Trophoblast cell (in vitro differentiated cells and primary cell): ENCODE measurements around the gene CYTH3.
"Not testable (repeated sequence)": the region's sequence is repeated elsewhere in the genome, so short reads cannot be mapped to it uniquely, and the experiment has no call there.

ENCODE experiments used
- DNase-seq, 2 donors: peaks; one replicate each; pipeline ENCODE4 v3.0.0-alpha.2; 2016
- H2AFZ ChIP-seq: 2 replicates; pipeline ENCODE4 v1.6.1; 2013; ENCODE audit warnings: low read length, moderate library complexity, mild to moderate bottlenecking; ENCODE audit not compliant: insufficient read depth, poor library complexity
- H2AK5ac ChIP-seq: 2 replicates; pipeline ENCODE4 v1.6.1; 2013; ENCODE audit warnings: mild to moderate bottlenecking, low read length
- H2BK120ac ChIP-seq: 2 replicates; pipeline ENCODE4 v1.6.1; 2013; ENCODE audit warnings: low read length, mild to moderate bottlenecking, moderate library complexity; ENCODE audit not compliant: insufficient read depth, poor library complexity
- H2BK12ac ChIP-seq: 2 replicates; pipeline ENCODE4 v1.6.1; 2013; ENCODE audit warnings: mild to moderate bottlenecking, low read length, moderate library complexity
- H2BK5ac ChIP-seq: 2 replicates; pipeline ENCODE4 v1.6.1; 2013; ENCODE audit warnings: low read length, low read depth, moderate library complexity, mild to moderate bottlenecking; ENCODE audit not compliant: poor library complexity
- H3K14ac ChIP-seq: 2 replicates; pipeline ENCODE4 v1.6.1; 2013; ENCODE audit warnings: mild to moderate bottlenecking, low read length
- H3K18ac ChIP-seq: 2 replicates; pipeline ENCODE4 v1.6.1; 2013; ENCODE audit warnings: mild to moderate bottlenecking, low read length
- H3K23ac ChIP-seq: 2 replicates; pipeline ENCODE4 v1.6.1; 2013; ENCODE audit warnings: low read length
- H3K27ac ChIP-seq: 2 replicates; pipeline ENCODE4 v1.5.1; 2013; ENCODE audit warnings: low read depth, mild to moderate bottlenecking, inconsistent platforms, low read length, moderate library complexity
- H3K27me3 ChIP-seq: 2 replicates; pipeline ENCODE4 v1.6.1; 2013; ENCODE audit warnings: inconsistent platforms, mild to moderate bottlenecking, low read length, moderate library complexity; ENCODE audit not compliant: insufficient read depth
- H3K36me3 ChIP-seq, 2 experiments: 1 replicate in 1 of 2; 2 replicates in 1 of 2; pipeline ENCODE4 v1.6.1; 2013; ENCODE audit warnings: low read length in 2 of 2, mild to moderate bottlenecking in 2 of 2, moderate library complexity in 1 of 2; ENCODE audit not compliant: insufficient read depth in 2 of 2, control insufficient read depth in 1 of 2
- H3K4ac ChIP-seq: 2 replicates; pipeline ENCODE4 v1.6.1; 2013; ENCODE audit warnings: low read depth, mild to moderate bottlenecking, low read length, moderate library complexity
- H3K4me1 ChIP-seq, 2 experiments: 1 replicate in 1 of 2; 2 replicates in 1 of 2; pipeline ENCODE4 v1.6.1; 2013; ENCODE audit warnings: low read length in 2 of 2, mild to moderate bottlenecking in 2 of 2, moderate library complexity in 1 of 2; ENCODE audit not compliant: insufficient read depth in 2 of 2, control insufficient read depth in 1 of 2
- H3K4me2 ChIP-seq: 2 replicates; pipeline ENCODE4 v1.6.1; 2013; ENCODE audit warnings: inconsistent platforms, mild to moderate bottlenecking, low read length, moderate library complexity
- H3K4me3 ChIP-seq: 2 replicates; pipeline ENCODE4 v1.5.1; 2013; ENCODE audit warnings: mild to moderate bottlenecking, low read depth, low read length, inconsistent platforms
- H3K79me1 ChIP-seq: one replicate; pipeline ENCODE4 v1.6.1; 2013; ENCODE audit warnings: low read length
- H3K79me2 ChIP-seq: 2 replicates; pipeline ENCODE4 v1.6.1; 2013; ENCODE audit warnings: low read length, mild to moderate bottlenecking; ENCODE audit not compliant: control insufficient read depth, insufficient read depth, poor library complexity
- H3K9ac ChIP-seq: 2 replicates; pipeline ENCODE4 v1.6.1; 2013; ENCODE audit warnings: mild to moderate bottlenecking, low read length
- H3K9me3 ChIP-seq: 2 replicates; pipeline ENCODE4 v1.6.1; 2013; ENCODE audit warnings: low read depth, mild to moderate bottlenecking, control low read depth, inconsistent platforms, low read length; ENCODE audit not compliant: insufficient read depth
- H4K12ac ChIP-seq: 2 replicates; pipeline ENCODE4 v1.6.1; 2013; ENCODE audit warnings: low read depth, mild to moderate bottlenecking, low read length, moderate library complexity
- H4K8ac ChIP-seq: 2 replicates; pipeline ENCODE4 v1.6.1; 2013; ENCODE audit warnings: low read depth, mild to moderate bottlenecking, low read length, moderate library complexity
- H4K91ac ChIP-seq: one replicate; pipeline ENCODE4 v1.6.1; 2013; ENCODE audit warnings: low read depth, mild to moderate bottlenecking, low read length, moderate library complexity
- WGBS: extraction: QIAGEN DNeasy Blood & Tissue Kit; methylation state at CpG from one replicate; pipeline ENCODE4 v1.1.7; 2013; ENCODE audit warnings: missing lambda C conversion rate; ENCODE audit not compliant: insufficient read length, insufficient coverage; ENCODE audit errors: extremely low coverage; 5-methylcytosine and 5-hydroxymethylcytosine counted together

CYTH3 gene

DNA sequence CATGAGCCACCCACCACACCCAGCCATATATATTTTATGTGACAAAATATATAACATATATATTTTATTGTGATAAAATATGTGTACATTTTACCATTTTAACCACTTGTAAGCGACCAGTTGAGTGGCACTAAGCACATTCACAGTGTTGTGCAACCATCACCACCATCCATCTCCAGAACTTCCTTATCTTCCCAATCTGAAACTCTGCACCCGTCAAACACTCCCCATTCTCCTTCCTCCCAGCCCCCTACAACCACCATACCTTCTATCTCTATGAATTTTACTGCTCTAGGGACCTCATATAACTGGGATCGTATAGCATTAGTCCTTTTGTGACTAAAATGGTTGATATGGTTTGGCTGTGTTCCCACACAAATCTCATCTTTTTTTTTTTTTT, 20.8 kb upstream of the CYTH3 start:
- H2BK5ac ChIP-seq = no peak overlapping the region
- no peak overlapping the region for H3K23ac ChIP-seq
- no peak overlapping the region for H2AFZ ChIP-seq
- DNase-seq = no peak
- H3K4me3 ChIP-seq = no peak overlapping the region
- H2BK12ac ChIP-seq = no peak overlapping the region
- no peak overlapping the region for H3K14ac ChIP-seq
- H3K9ac ChIP-seq = no peak overlapping the region
- H3K36me3 ChIP-seq = no peaks in the 10 kb centered on the region
- WGBS = no CpG with 5 or more reads among the region's 3 CpGs
- H3K4me2 ChIP-seq = no peak overlapping the region
- H2AK5ac ChIP-seq = no peak overlapping the region
- no peak overlapping the region for H3K27ac ChIP-seq
- no peaks in the 10 kb centered on the region for H3K79me2 ChIP-seq
- peaks cover 7% of the 10 kb centered on the region for H3K79me1 ChIP-seq
- H2BK120ac ChIP-seq = no peak overlapping the region
- H4K91ac ChIP-seq = no peak overlapping the region
- no peaks in the 10 kb centered on the region for H3K9me3 ChIP-seq
- peaks cover 2 to 6% of the 10 kb centered on the region in 2 experiments for H3K4me1 ChIP-seq
- H4K8ac ChIP-seq = no peak overlapping the region
- no peak overlapping the region for H3K4ac ChIP-seq
- no peak overlapping the region for H3K18ac ChIP-seq
- no peak overlapping the region for H4K12ac ChIP-seq
- no peaks in the 10 kb centered on the region for H3K27me3 ChIP-seq

- H3K14ac ChIP-seq, H3K18ac ChIP-seq, H2BK5ac ChIP-seq, H4K8ac ChIP-seq, H3K27ac ChIP-seq, H3K23ac ChIP-seq, H3K4me3 ChIP-seq, H2BK12ac ChIP-seq, H3K79me1 ChIP-seq, H2BK120ac ChIP-seq, H3K79me2 ChIP-seq, H2AK5ac ChIP-seq, H3K4me2 ChIP-seq, H4K91ac ChIP-seq, DNase-seq, H4K12ac ChIP-seq, H2AFZ ChIP-seq, H3K4ac ChIP-seq, H3K9me3 ChIP-seq, H3K36me3 ChIP-seq, H3K9ac ChIP-seq, H3K4me1 ChIP-seq, H3K27me3 ChIP-seq: not testable (repeated sequence)
- WGBS = no CpG with 5 or more reads among the region's 12 CpGs
These were observed 19.5 kb upstream of the CYTH3 start for GRCh38 chr7:6291941-6292340.

- H3K4me3 ChIP-seq = no peak overlapping the region
- peaks cover 8% of the 10 kb centered on the region for H3K79me1 ChIP-seq
- H3K23ac ChIP-seq = no peak overlapping the region
- no peak overlapping the region for H2AK5ac ChIP-seq
- no peak overlapping the region for H2BK5ac ChIP-seq
- H3K27me3 ChIP-seq = no peaks in the 10 kb centered on the region
- H3K9me3 ChIP-seq = no peaks in the 10 kb centered on the region
- H3K27ac ChIP-seq = no peak overlapping the region
- no peak overlapping the region for H4K8ac ChIP-seq
- no peaks in the 10 kb centered on the region for H3K79me2 ChIP-seq
- no peak overlapping the region for H2AFZ ChIP-seq
- H4K12ac ChIP-seq = no peak overlapping the region
- H3K4me1 ChIP-seq = peaks cover 2 to 6% of the 10 kb centered on the region in 2 experiments
- H3K4ac ChIP-seq = no peak overlapping the region
- WGBS = no CpG with 5 or more reads among the region's 5 CpGs
- no peak overlapping the region for H3K4me2 ChIP-seq
- no peak overlapping the region for H3K14ac ChIP-seq
- no peak overlapping the region for H4K91ac ChIP-seq
- H3K36me3 ChIP-seq = no peaks in the 10 kb centered on the region
- H3K18ac ChIP-seq = no peak overlapping the region
- H2BK12ac ChIP-seq = no peak overlapping the region
- no peak for DNase-seq
- H3K9ac ChIP-seq = no peak overlapping the region
- no peak overlapping the region for H2BK120ac ChIP-seq
These were observed 19.1 kb upstream of the CYTH3 start for GRCh38 chr7:6291531-6291930.

DNA sequence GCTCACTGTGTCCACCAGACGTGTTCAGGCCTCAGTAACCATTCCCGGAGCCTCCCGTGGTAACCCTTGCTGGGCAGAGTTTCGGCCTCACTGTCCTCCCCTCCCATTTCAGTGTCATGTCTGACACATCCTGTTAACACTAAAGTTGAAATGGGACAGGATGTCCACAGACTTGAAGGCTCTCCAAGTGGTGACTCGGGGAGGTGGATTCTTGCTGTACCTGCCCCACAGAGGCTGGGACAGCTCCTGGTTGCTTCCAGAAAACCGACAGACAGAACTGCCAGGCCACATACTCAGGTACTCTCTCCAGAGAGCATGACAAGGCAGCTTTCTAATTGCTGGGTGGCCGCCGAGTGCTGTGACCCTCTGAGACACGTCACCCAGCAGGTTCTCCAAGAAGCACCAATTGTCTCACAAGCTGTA, 17.9 kb upstream of the CYTH3 start:
- no peak overlapping the region for H3K18ac ChIP-seq
- H4K91ac ChIP-seq = peak overlapping the region; percentile 36
- no peak overlapping the region for H4K12ac ChIP-seq
- H2BK5ac ChIP-seq = peak overlapping the region; percentile 57
- no peak overlapping the region for H3K4ac ChIP-seq
- no CpG with 5 or more reads among the region's 9 CpGs for WGBS
- no peak overlapping the region for H3K4me3 ChIP-seq
- no peak overlapping the region for H3K14ac ChIP-seq
- peak overlapping the region; percentile 17 for H4K8ac ChIP-seq
- no peak overlapping the region for H3K4me2 ChIP-seq
- peaks cover 2 to 6% of the 10 kb centered on the region in 2 experiments for H3K4me1 ChIP-seq
- H3K79me1 ChIP-seq = peaks cover 8% of the 10 kb centered on the region
- no peaks in the 10 kb centered on the region for H3K27me3 ChIP-seq
- no peak overlapping the region for H2AFZ ChIP-seq
- peak overlapping the region; percentile 88 for H2BK12ac ChIP-seq
- H3K9me3 ChIP-seq = no peaks in the 10 kb centered on the region
- no peak overlapping the region for H2BK120ac ChIP-seq
- H3K79me2 ChIP-seq = no peaks in the 10 kb centered on the region
- no peak overlapping the region for H2AK5ac ChIP-seq
- no peaks in the 10 kb centered on the region for H3K36me3 ChIP-seq
- no peak overlapping the region for H3K23ac ChIP-seq
- DNase-seq = peak in 1 of 2 donors; percentile 25
- H3K9ac ChIP-seq = no peak overlapping the region
- peak overlapping the region; percentile 22 for H3K27ac ChIP-seq
